ENCODE results near the gene CDKAL1. TPM values are rescaled to one million over a fixed set of nuclear protein-coding genes. Genes with fewer than 3 reads are reported as not detected.
A peak's percentile ranks its signal among the peaks of the same experiment; 100 is the strongest.
"Not testable (repeated sequence)": the region's sequence is repeated elsewhere in the genome, so short reads cannot be mapped to it uniquely, and the experiment has no call there.

The CDKAL1 gene
- total RNA-seq, 2 experiments from 2014 or later = 23.5 to 26.9 TPM

DNA sequence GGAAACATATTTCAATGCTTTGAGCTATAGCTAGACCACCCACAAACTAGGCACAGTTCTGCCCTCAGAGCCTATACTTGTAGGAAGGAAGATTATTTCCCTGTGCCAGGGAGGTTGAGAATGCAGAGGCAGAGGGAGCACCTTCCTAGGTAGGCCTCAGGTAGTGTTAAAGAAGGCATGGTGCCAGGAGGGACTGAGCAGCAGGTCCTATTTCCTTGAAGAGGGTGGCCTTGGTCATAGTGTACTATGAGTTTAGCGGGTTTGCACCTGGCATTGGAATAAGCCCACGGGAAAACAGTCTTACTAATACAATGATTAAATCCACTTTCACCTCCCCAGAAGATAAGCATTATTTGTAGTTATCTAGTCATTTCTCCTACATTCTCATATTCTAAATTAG, 375.4 kb downstream of the CDKAL1 start:
- no peak for DNase-seq
- POLR2A ChIA-PET = no interaction called here
- no peak overlapping the region for H3K4me3 Mint-ChIP-seq

DNA sequence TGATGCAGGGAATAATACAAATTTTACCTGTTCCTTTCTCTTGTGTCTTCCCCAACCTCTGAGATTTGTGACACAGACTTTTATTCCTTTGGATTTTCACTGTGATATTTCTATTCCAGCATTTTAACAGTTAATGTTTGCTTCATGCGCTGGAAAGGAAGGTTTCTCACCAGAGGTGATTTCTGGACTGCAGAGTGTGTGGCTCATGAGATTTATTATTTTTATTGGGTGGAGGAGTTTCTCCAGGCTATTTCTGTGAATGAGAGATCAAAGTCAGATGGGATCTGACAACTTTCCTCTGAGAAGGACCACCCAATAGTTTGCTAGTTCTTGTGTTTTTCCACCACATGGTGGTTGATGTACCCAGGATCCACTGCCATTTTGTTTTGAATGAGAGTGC, 377.5 kb downstream of the CDKAL1 start:
- no peaks in the 10 kb centered on the region for H3K4me1 Mint-ChIP-seq
- CTCF ChIA-PET = no interaction called here
- POLR2A ChIA-PET = no interaction called here

More for the DNA sequence above, 375.4 kb downstream of the CDKAL1 start:
- H3K9me3 Mint-ChIP-seq = peaks cover 24% of the 10 kb centered on the region
- H3K36me3 Mint-ChIP-seq (ENCODE audit: low read depth) = peaks cover 17% of the 10 kb centered on the region
- no peaks in the 10 kb centered on the region for H3K27me3 Mint-ChIP-seq
- H3K27ac Mint-ChIP-seq = no peak overlapping the region
- CTCF ChIA-PET = interaction anchor here (0.9 kb wide), 1 partner anchor 59 kb away, joined by 3 read pairs; no protein-coding TSS in a partner anchor
- no peaks in the 10 kb centered on the region for H3K4me1 Mint-ChIP-seq

GRCh38 chr6:20915156-20915555, 380.9 kb downstream of the CDKAL1 start:
- Mint-ChIP-seq H3K27me3 (no peaks in the 10 kb centered on the region), H3K9me3 (peaks cover 22% of the 10 kb centered on the region), H3K4me1 (peaks cover 2% of the 10 kb centered on the region), H3K27ac (no peak overlapping the region), H3K36me3 (ENCODE audit: low read depth) (peaks cover 13% of the 10 kb centered on the region), H3K4me3 (no peak overlapping the region)
- CTCF ChIA-PET = interaction anchor here (1.8 kb wide), 1 partner anchor 25 kb away, joined by 5 read pairs; no protein-coding TSS in a partner anchor
- POLR2A ChIA-PET = no interaction called here
- DNase-seq = no peak

More for the DNA sequence above, 377.5 kb downstream of the CDKAL1 start:
- H3K4me3 Mint-ChIP-seq = no peak overlapping the region
- peaks cover 22% of the 10 kb centered on the region for H3K9me3 Mint-ChIP-seq
- DNase-seq = no peak
- H3K27ac Mint-ChIP-seq = no peak overlapping the region
- H3K36me3 Mint-ChIP-seq (ENCODE audit: low read depth) = peaks cover 13% of the 10 kb centered on the region
- H3K27me3 Mint-ChIP-seq = no peaks in the 10 kb centered on the region

GRCh38 chr6:20915626-20916025, 381.4 kb downstream of the CDKAL1 start:
- POLR2A ChIA-PET = no interaction called here
- H3K27me3 Mint-ChIP-seq = no peaks in the 10 kb centered on the region
- H3K27ac Mint-ChIP-seq = no peak overlapping the region
- no peak for DNase-seq
- CTCF ChIA-PET = no interaction called here
- H3K36me3 Mint-ChIP-seq (ENCODE audit: low read depth) = peaks cover 13% of the 10 kb centered on the region
- H3K4me3 Mint-ChIP-seq = no peak overlapping the region
- peaks cover 22% of the 10 kb centered on the region for H3K9me3 Mint-ChIP-seq
- H3K4me1 Mint-ChIP-seq = peaks cover 2% of the 10 kb centered on the region

DNA sequence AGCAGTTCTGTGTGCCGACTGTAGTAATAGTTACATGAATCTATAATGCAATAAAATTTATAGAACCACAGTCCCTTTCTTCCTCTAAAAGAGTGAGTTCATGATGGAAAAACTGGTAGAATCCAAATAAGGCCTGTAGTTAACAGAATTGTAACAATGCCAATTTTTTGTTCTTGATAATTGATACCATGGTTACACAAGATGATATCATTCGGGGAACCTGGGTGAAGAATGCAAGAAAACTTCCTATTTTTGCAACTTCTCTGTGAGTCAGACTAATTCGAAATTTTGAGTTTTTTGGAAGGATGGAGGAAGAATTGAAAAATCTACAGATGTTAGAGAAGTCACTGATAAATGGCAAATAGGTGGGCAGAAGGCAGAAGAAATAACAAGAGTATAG, 381.8 kb downstream of the CDKAL1 start:
- CTCF ChIA-PET = no interaction called here
- no peak overlapping the region for H3K27ac Mint-ChIP-seq
- H3K27me3 Mint-ChIP-seq = no peaks in the 10 kb centered on the region
- H3K4me3 Mint-ChIP-seq = no peak overlapping the region
- peaks cover 22% of the 10 kb centered on the region for H3K9me3 Mint-ChIP-seq
- POLR2A ChIA-PET = no interaction called here
- H3K36me3 Mint-ChIP-seq (ENCODE audit: low read depth) = peaks cover 13% of the 10 kb centered on the region
- DNase-seq = no peak
- H3K4me1 Mint-ChIP-seq = peaks cover 2% of the 10 kb centered on the region

- no peak overlapping the region for H3K27ac Mint-ChIP-seq
- no peak for DNase-seq
- H3K9me3 Mint-ChIP-seq = peaks cover 23% of the 10 kb centered on the region
- peaks cover 2% of the 10 kb centered on the region for H3K4me1 Mint-ChIP-seq
- no peaks in the 10 kb centered on the region for H3K27me3 Mint-ChIP-seq
- H3K4me3 Mint-ChIP-seq = no peak overlapping the region
- peaks cover 8% of the 10 kb centered on the region for H3K36me3 Mint-ChIP-seq (ENCODE audit: low read depth)
- ChIA-PET CTCF (no interaction called here), POLR2A (no interaction called here)
Measured at GRCh38 chr6:20918868-20919267, 384.6 kb downstream of the CDKAL1 start.

DNA sequence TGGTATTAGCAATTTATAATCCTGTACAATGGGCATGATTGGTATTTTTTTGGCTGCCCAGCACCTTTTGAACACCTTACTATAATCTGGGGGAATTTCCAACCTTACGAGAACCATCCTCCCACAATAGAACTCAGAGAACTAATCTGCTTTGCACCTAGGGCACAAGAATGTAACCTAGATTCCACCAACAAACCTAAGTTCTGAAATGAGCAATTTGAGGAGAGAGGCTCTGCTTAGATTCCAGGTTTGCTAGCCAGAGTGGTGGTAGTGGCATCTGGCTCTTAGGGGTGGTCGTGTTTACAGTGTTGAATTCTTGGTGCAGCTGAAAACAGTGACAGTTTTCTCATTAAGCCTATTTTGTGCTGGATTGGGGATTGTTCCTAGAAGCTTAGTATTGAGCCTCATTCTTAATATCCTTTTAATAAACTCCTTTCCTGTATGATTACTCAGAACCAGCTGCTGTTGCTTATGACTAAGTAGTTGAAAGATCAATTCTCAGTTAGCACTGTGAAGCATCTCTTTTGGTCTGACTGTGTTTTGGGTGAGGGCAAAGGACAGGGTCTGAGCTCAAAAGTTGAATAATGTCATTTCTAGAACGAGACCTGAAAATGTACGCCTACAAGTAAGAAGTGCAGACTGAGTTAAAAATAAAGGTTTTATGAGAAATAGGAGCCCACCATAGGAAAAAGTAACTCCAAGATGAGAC, 385.6 kb downstream of the CDKAL1 start:
- Mint-ChIP-seq H3K4me3 (no peak overlapping the region), H3K27ac (peak overlapping the region; percentile 5), H3K36me3 (ENCODE audit: low read depth) (peaks cover 8% of the 10 kb centered on the region), H3K4me1 (peaks cover 2% of the 10 kb centered on the region), H3K9me3 (peaks cover 22% of the 10 kb centered on the region), H3K27me3 (no peaks in the 10 kb centered on the region)
- no peak for DNase-seq
- POLR2A ChIA-PET = no interaction called here
- CTCF ChIA-PET = no interaction called here

- ChIA-PET CTCF (no interaction called here), POLR2A (no interaction called here)
- no peak for DNase-seq
- Mint-ChIP-seq H3K36me3 (ENCODE audit: low read depth) (no peaks in the 10 kb centered on the region), H3K27me3 (no peaks in the 10 kb centered on the region), H3K27ac (no peak overlapping the region), H3K9me3 (peaks cover 11% of the 10 kb centered on the region), H3K4me1 (peaks cover 2% of the 10 kb centered on the region), H3K4me3 (no peak overlapping the region)
Measured at GRCh38 chr6:20921578-20921977, 387.3 kb downstream of the CDKAL1 start.

- POLR2A ChIA-PET = no interaction called here
- H3K9me3 Mint-ChIP-seq = peaks cover 11% of the 10 kb centered on the region
- no peak overlapping the region for H3K4me3 Mint-ChIP-seq
- peaks cover 2% of the 10 kb centered on the region for H3K4me1 Mint-ChIP-seq
- H3K27me3 Mint-ChIP-seq = no peaks in the 10 kb centered on the region
- no peaks in the 10 kb centered on the region for H3K36me3 Mint-ChIP-seq (ENCODE audit: low read depth)
- DNase-seq = no peak
- no peak overlapping the region for H3K27ac Mint-ChIP-seq
- CTCF ChIA-PET = no interaction called here
Measured at GRCh38 chr6:20922743-20923142, 388.5 kb downstream of the CDKAL1 start.

DNA sequence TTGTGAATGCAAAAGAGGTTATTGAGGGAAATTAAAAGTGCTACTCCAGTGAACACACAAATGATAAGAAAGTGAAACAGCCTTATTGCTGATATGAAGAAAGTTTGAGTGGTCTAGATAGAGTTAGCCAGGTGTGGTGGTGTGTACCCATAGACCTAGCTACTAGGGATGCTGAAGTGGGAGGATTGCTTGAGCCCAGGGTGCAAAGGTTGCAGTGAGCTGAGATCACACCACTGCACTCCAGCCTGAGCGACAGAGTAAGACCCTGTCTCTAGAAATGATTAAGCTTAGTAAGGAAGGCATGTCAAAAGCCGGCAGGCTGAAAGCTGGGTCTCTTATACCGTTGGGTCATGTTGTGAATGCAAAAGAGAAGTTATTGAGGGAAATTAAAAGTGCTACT, 389.8 kb downstream of the CDKAL1 start:
- H3K9me3 Mint-ChIP-seq = peaks cover 11% of the 10 kb centered on the region
- H3K27ac Mint-ChIP-seq; H3K36me3 Mint-ChIP-seq (ENCODE audit: low read depth); DNase-seq; H3K27me3 Mint-ChIP-seq; H3K4me1 Mint-ChIP-seq; H3K4me3 Mint-ChIP-seq; POLR2A ChIA-PET: not testable (repeated sequence)
- CTCF ChIA-PET = interaction anchor here (1.0 kb wide), 1 partner anchor 58 kb away, joined by 3 read pairs; no protein-coding TSS in a partner anchor

DNA sequence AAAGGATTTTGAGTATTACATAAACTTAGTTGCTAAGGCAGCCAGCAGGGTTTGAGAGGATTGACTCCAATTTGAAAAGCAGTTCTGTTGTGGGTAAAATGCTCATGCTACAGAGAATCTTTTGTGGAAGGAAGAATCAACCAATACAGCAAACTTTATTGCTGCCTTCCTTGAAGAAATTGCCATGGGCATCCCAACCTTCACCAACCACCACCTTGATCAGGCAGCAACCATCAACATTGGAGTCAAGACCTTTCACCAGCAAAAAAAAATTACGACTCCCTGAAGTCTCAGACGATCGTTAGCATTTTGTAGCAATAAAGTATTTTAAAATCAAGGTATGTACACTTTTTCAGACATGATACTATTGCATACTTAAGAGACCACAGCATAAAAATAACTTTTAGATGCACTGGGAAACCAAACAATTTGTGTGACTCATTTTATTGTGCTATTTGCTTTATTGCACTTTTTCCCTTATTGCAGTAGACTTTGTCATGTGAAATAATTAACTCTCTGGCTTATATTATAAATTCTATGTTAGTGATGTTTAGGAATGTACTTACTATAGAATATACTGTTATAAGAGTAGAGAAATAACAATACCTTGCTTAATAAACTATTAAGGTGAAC, 390.8 kb downstream of the CDKAL1 start:
- Mint-ChIP-seq H3K4me3 (no peak overlapping the region), H3K4me1 (no peaks in the 10 kb centered on the region), H3K27me3 (no peaks in the 10 kb centered on the region), H3K9me3 (peaks cover 11% of the 10 kb centered on the region), H3K27ac (no peak overlapping the region), H3K36me3 (ENCODE audit: low read depth) (peaks cover 3% of the 10 kb centered on the region)
- DNase-seq = no peak
- ChIA-PET CTCF (interaction anchor here (1.0 kb wide), 1 partner anchor 59 kb away, joined by 3 read pairs; no protein-coding TSS in a partner anchor), POLR2A (no interaction called here)

DNA sequence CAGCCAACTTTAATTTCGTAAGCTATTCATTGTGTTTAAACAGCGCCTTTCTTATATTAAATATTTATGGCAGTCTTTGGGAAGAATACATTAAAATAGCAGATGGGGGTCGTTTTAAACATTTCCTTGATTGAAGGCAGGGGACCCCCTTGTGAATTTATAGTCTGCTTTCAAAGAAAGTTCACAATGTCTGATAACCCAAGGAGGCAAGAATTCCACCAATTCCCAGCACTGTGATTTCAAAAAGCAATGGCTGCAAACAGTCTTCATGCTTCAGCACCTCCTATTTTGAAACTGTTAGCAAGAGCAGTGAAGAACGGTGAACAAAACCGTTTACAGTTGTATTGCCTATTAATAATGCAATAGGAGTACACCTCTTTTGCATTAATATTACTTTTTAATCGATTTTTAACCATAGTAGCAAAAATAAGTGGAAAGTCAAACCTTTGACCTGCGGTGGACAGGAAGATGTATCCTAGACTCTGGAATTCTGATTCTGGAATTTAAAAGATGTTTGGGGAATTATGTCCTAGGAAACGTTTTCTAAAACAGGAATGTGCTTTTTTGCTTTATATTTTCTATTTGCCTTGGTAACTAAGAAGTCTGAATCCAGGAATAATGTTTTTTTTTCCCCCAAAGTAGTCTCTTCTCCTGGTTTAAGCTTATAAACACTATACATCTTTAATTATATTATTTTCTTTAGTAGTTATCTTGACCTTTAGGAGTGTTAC, 393.0 kb downstream of the CDKAL1 start:
- DNase-seq = no peak
- Mint-ChIP-seq H3K36me3 (ENCODE audit: low read depth) (peaks cover 3% of the 10 kb centered on the region), H3K27me3 (no peaks in the 10 kb centered on the region), H3K4me1 (no peaks in the 10 kb centered on the region), H3K9me3 (peaks cover 8% of the 10 kb centered on the region), H3K4me3 (no peak overlapping the region), H3K27ac (no peak overlapping the region)
- CTCF ChIA-PET = no interaction called here
- POLR2A ChIA-PET = no interaction called here

DNA sequence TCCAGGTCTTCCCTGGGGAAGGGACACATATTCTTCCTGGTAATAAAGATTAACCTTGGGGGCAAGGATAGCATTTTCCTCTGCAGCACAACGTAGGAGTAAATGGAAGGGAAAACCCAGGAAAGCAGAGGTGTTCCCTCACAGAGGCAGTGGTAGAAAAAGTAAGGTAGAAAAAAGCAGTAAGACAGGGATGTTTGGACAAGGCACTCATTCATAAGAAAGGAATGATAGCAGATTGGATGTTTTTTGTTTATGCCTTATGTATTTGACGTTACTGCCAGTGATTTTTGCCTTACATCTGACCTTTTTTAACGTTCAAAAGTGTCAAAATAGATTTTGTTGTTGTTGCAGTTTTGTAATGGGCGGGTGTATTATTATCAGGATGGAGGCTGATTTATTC, 395.0 kb downstream of the CDKAL1 start:
- ChIA-PET CTCF (no interaction called here), POLR2A (no interaction called here)
- Mint-ChIP-seq H3K9me3 (no peaks in the 10 kb centered on the region), H3K27ac (no peak overlapping the region), H3K4me1 (no peaks in the 10 kb centered on the region), H3K4me3 (no peak overlapping the region), H3K36me3 (ENCODE audit: low read depth) (peaks cover 5% of the 10 kb centered on the region), H3K27me3 (no peaks in the 10 kb centered on the region)
- DNase-seq = no peak
